GM19193 (cell line): ENCODE data around the gene GPR141.

ENCODE experiments used
- POLR2A ChIP-seq: IDR thresholded peaks from 4 replicates; pipeline ENCODE4 v1.6.1; 2011; ENCODE audit not compliant: insufficient read depth, insufficient read length; ENCODE audit errors: extremely low read depth

GPR141 gene

DNA sequence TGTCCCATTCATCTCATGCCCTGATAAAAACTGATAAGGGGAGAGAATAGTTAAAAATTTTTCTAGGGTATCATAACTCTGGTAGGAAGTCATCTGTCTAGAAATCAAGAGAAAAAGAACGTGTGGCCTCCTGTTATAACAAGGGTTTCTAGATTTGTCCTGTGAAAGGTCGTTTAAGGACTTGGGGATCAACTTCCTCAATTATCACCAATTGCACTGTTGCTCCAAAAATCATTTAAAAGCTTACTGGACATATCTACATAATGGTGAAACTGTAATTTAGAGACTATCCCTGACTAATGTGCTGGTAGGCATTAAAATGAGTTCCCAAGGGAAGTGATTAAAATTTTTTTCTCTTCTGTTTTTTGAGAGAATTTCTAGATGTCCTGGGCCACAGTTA, 58.2 kb downstream of the GPR141 start:
- TF ChIP-seq POLR2A = no peak

DNA sequence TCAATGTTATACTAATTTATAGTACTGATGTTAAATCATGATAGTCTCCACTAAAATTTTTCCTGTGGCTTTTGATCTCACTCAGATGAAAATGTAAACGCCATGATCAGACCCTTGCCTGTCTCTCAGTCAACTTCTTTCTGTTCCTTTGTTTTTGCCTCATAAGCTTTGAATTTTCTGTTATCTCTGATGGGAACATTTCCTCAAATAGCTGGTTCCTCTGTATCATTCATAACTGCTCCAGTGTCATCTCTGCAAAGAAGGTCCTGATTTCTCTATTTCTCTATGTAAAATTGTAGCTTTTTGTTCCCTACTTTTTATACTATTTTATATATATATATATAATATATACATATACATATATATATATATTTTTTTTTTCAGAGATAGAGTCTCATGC, 67.5 kb downstream of the GPR141 start:
- no peak for TF ChIP-seq POLR2A

DNA sequence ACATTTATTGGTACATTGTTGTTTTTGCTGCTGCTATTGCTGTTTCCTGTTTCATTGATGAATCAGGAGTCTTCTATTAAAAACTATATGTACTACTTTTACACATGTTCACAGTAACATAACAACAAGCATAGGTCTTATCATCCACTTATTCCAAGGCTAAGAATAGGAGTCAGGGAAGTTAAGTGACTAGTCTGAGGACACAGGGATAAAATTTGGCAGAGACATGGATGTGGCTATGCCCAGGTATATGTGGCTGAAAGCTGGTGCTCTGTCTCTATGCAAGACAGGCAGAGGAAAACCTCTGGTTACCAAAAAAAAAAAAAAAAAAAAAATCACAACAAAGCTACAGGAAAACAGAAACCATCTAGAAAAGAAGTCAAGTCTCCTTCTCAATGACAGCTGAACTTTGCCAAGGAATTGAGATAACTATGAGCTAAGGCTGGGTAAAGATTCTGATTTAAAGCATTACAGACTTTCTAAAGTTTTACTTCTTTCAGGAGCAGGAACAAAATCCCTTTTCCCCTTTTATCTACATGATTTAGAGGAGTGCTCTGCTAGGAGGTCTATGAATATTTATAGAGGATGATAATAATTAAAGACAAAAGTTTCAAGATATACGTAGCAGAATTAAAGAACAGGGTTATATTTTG, 70.0 kb downstream of the GPR141 start:
- no peak for TF ChIP-seq POLR2A

DNA sequence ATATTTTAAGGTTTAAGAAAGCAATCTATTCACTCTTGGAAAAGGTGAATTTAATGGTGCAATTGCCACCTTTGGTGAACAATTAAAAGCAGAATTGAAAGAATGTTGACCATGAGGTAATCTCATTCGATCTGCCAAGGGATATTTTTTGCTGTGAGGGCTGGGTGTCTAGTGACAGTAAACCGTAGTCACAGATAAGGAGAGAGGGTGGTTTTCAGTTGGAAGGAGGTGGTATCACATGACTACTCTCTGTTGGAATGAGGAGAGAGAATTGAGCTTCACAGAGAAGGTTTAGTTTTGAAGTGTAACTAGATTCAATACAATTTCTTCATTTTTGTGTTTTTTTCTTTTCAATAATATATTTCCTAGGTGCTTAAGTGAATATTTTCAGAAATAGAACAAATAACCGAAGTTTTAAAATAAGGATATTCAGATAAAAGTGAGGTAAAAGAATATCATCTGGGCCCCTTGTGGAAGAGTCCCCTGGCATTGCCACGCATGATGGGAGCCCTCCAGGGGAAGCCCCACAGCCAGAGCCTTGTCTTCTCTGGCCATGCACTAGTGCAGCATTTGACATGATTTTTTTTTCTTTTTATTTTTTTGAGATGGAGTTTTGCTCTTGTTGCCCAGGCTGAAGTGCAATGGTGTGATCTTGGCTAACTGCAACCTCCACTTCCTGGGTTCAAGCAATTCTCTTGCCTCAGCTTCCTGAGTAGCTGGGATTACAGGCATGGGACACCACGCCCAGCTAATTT, 73.4 kb downstream of the GPR141 start:
- no peak for TF ChIP-seq POLR2A

DNA sequence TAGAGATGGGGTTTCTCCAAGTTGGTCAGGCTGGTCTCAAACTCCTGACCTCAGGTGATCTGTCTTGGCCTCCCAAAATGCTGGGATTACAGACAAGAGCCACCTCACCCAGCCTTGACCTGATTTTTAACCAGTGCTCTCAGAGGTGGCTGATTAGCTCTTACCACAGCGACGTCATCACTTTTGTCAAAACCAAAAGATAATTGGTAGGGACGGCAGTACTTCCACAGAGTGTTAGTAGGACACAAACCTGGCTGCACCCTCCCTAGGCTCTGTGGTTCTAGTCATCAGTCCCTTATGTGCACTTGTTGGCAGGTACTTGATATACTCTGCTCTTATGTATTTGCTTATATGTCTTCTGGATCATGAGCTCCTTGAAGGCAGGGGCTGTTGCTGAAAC, 74.0 kb downstream of the GPR141 start:
- TF ChIP-seq POLR2A = no peak

DNA sequence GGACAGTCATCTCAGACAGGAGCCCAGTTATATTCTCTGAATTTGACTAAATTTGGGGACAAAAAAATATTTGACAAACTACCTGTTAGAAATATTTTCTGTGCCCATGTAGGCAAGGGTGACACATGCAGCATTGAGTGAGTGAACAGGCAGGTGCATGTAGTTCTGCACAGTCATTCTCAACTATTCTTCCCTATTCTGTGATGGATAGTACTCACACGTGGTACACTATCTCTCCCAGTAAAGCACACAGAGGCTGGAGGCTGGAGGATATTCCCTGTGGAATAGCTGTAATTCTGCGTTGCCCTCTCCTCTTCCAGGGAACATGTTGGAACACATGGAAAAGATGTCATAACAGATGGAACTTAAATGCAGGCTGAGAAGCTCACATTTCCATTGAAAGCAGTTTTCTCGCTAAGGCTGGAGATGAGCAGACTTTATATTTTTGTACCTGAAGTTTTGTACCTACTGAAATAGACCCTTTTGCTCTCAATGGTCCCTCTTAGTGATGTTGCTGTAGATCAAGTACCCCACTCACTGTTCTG, 75.0 kb downstream of the GPR141 start:
- no peak for TF ChIP-seq POLR2A

DNA sequence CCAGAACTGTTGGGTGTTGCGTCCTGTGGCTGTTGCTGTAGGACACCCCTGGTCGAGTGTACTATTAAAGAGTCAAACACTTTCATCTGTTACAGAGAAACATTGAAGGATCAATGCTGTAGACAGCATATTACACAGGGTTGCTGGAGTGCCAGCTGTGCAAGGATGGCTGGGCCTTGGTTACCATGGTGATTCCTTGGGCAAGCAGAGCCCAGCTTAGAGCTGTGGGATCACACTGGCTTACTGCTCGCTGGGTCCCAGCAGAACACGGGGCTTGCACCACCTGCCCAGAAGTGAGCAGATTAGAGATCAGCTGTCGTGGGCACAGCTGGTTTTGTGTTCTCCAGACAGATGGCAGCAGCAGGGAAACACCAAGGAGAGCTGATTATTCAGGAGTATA, 76.0 kb downstream of the GPR141 start:
- no peak for TF ChIP-seq POLR2A

DNA sequence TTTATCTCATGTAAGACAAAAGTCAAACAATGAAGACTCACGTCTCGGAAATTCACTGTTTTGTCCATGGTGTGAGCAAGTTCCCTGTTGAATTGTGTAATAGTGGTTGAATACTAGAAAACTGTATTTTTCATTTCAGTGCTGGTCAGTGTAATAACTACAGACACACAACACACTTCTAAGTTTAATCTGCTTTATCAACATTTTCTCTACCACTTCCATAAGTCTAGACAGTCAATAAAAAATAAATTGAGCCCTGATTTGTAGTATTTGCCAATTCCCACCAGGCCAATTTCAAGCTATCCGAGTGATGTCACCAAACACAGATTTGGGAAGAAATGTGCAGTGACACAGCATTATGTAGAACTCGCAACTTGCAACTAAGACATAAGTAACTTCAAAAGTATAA, 81.9 kb downstream of the GPR141 start:
- no peak for TF ChIP-seq POLR2A

DNA sequence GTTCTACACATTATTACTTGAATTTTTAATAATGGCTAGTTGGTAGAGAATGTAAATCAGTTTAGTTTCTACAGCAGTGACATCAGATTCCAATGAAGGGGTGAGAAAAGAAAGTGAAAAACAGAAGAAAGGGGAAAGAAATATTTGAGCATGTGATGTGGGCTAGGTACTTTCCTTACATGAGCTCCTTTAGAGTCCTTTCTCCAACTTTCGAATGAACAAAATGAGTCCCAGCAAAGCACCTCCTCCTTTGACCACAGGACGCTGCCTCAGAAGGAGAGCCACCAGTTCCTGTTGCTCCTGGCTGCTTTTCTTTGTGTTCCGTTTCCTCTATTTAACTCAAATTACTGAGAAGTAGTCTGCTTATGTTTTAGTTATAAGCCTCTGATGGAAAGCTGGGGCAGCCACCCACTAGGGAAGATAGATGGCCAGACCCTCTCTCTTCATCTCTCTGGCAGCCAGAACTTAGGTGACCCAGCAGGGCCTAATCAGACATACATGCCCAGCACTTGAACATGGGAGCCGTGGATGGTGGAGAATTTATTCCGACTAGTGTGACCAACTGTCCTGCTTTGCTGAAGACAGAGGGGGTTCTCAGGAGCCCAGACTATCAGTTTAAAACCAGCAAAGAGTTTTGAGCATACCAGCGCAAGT, 82.4 kb downstream of the GPR141 start:
- no peak for TF ChIP-seq POLR2A

DNA sequence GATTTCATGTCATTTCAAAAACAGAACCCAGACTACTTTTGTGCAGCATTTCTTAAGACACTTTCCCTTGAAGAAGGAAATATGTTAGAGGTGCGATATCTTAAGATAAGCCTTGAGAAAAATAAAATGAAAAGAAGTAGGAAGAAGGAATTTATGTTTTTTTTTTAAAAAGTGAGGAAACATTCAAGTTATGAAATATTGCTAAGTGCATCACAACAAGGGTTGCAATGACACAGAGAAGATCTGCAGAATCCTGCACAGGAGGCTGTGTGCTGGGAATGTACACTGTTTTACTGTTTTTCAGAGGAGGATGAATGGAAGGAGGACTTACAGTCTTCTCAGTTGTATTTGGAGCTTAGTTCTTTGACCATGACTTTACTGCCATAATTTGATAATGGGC, 85.0 kb downstream of the GPR141 start:
- TF ChIP-seq POLR2A = no peak

DNA sequence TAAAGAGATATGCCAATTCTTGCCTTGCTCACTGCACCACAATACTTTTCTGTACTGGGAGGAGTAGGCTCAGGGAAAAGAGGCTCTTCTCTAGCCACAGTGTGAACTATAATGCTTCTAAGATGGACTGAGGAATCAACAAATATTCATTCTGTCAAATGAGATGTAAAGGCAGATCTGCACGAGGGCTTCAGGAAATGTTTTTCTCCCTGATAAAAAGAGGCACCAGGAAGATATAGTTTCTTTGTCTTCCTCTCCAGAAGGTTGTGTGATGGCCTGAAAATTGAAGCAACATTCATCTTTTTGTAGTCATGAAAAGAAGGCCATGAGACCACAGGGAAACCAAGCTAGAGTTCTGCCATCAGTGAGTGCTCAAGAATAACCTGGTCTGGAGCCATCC, 85.7 kb downstream of the GPR141 start:
- TF ChIP-seq POLR2A = no peak

DNA sequence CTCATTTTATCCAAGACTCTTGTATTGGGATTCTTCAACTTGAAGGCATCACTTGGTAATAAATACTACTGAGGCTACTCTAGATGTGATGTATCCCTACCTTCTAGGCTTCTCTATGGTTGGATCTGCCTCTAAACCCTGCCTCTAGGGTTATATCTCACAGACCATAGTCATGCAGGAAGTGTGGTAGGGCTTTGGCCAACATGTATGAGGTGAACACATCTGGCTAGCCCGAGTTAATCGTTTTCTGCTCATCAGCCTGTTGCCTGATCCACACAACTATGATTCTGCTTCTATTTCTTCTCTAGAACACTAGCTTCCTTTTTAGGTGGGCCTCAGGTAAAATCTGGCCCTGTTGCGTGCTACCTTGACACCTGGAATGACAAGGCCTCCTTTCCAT, 86.2 kb downstream of the GPR141 start:
- TF ChIP-seq POLR2A = no peak

DNA sequence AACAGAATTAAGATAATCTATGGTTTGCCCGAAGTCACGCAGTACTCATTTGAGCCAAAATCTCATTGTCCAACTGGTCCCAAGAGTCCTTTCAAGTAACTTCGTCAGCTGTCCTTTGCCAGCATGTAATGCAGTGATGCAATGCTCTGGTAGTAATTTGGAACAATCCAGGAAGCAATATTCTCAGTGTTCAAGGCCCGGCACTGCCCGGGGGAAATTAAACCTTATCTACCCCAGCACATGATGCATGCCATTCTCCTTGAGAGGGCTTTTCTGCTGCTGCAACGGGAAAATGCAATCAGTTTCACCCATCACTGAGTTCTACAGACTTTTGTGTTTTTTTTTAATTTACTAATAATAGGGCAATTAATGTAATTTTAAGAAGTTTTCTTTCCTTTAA, 87.3 kb downstream of the GPR141 start:
- no peak for TF ChIP-seq POLR2A

DNA sequence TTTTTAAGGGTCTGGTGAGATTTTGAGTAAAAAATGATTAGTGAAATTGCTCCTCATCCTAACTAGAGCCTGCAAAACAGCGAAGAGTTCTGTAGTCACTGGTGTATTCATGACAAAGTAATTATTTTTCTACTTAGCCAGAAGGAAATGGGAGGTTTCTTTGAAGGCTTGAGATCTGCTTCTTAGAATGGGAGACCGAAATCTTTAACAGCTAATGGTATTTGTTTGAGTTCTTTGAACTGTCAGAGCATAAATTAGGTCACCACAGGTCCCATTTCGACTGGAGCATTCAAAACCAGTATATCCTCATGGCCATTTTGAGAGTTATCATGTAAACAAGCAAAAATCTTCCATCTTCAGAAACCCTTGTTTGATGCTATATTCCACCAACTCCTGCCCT, 87.8 kb downstream of the GPR141 start:
- TF ChIP-seq POLR2A = no peak

DNA sequence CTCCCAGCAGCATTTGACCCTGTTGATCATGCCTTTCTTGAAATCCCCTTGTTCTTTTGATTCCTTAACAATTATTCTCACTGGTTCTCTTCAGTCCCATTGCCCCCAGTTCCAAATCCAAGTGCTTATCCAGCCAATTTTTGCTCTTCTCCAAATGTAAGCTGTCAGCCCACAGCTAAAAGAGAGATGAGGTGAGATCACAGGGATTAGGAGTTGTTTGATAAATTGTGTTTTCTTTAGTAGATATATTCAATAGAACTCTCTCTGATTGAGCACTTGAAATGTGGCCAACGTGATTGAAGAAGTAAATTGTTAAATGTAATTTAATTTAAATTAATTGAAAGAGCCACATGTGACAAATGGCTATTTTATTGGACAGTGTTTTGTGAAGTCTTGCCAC, 88.2 kb downstream of the GPR141 start:
- no peak for TF ChIP-seq POLR2A

DNA sequence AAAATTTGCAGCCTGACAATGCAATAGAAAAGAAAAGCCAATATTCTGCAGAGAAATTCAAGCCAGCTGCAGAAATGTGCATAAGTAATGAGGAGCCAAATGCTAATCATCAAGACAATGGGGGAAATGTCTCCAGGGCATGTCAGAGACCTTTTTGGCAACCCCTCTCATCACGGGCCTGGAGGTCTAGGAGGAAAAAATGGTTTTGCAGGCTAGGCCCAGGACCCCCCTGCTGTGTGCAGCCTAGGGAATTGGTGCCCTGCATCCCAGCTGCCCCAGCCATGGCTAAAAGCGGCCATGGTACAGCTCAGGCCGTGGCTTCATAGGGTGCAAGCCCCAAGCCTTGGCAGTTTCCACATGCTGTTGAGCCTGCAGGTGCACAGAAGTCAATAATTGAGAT, 92.4 kb downstream of the GPR141 start:
- no peak for TF ChIP-seq POLR2A
